ENCODE results near the gene FYN. TPM values are rescaled to one million over a fixed set of nuclear protein-coding genes. Genes with fewer than 3 reads are reported as not detected.

FYN gene
- polyA plus RNA-seq, 3 donors, result 88.4 to 149 (median 114) TPM

- no peak overlapping the region for H3K4me3 Mint-ChIP-seq
- H3K36me3 Mint-ChIP-seq, result peaks cover 44 to 52% of the 10 kb centered on the region in 2 donors
- H3K79me2 ChIP-seq (ENCODE audit: insufficient read depth, low read length), result peaks cover 54% of the 10 kb centered on the region
- no peaks in the 10 kb centered on the region for H3K27me3 ChIP-seq (ENCODE audit: control insufficient read depth in 2 of 2, insufficient read depth in 2 of 2, low read length in 2 of 2)
- WGBS (ENCODE audit: insufficient coverage), result no CpG with 5 or more reads among the region's 2 CpGs
- peaks cover 15 to 37% of the 10 kb centered on the region in 2 donors for H3K4me1 ChIP-seq (ENCODE audit: control insufficient read depth in 1 of 2, insufficient read depth in 2 of 2, low read length in 2 of 2)
- no peak overlapping the region for H3K4me3 ChIP-seq (replicated peaks in 1 of 3; ENCODE audit: low read depth in 2 of 3, low read length in 3 of 3)
- no peaks in the 10 kb centered on the region for H3K9me3 Mint-ChIP-seq
- no peak overlapping the region for H2AFZ ChIP-seq (ENCODE audit: insufficient read depth, low read depth, low read length, poor library complexity, severe bottlenecking)
- H3K27ac ChIP-seq (ENCODE audit: low read depth in 1 of 2, low read length in 2 of 2), result peak overlapping the region in 1 of 2 donors; percentile 68
- peak overlapping the region in 1 of 7 donors; percentile 79 for H3K27ac Mint-ChIP-seq
- intact Hi-C loops (cut with micrococcal nuclease), result loop anchor here in 1 of 2 donors (10.0 kb wide), 1 partner anchor 72 kb away; the partner anchor contains the start of gene FYN
- no peak overlapping the region for H3K4me2 ChIP-seq (replicated peaks; ENCODE audit: extremely low read depth, low read length, poor library complexity, severe bottlenecking)
- no peaks in the 10 kb centered on the region for H3K9me3 ChIP-seq (replicated peaks in 1 of 2; ENCODE audit: control insufficient read depth in 1 of 2, insufficient read depth in 1 of 2, low read length in 2 of 2)
- peaks cover 5 to 46% of the 10 kb centered on the region in 2 donors for H3K36me3 ChIP-seq (replicated peaks in 1 of 2; ENCODE audit: control insufficient read depth in 1 of 2, insufficient read depth in 2 of 2, low read length in 2 of 2)
- H3K27me3 Mint-ChIP-seq (ENCODE audit: low read depth in 3 of 3), result peaks cover 0 to 2% (median 0%) of the 10 kb centered on the region in 3 donors
- H4K20me1 ChIP-seq (ENCODE audit: insufficient read depth, low read length), result peaks cover 100% of the 10 kb centered on the region
- H3K4me1 Mint-ChIP-seq, result peaks cover 43% of the 10 kb centered on the region
- DNase-seq, result no peak
- TF ChIP-seq CTCF (IDR thresholded peaks at IDR 0.05), result no peak
- no peak overlapping the region for H3K9ac ChIP-seq (ENCODE audit: insufficient read depth, low read length, poor library complexity, severe bottlenecking)
These were observed 70.4 kb downstream of the FYN start for GRCh38 chr6:111802720-111803330.

- Histone ChIP-seq H2AFZ (ENCODE audit: insufficient read depth, low read depth, low read length, poor library complexity, severe bottlenecking) (no peak overlapping the region), H3K27ac (ENCODE audit: low read depth in 1 of 2, low read length in 2 of 2) (peak overlapping the region in 1 of 2 donors; percentile 45), H4K20me1 (ENCODE audit: insufficient read depth, low read length) (peaks cover 97% of the 10 kb centered on the region), H3K36me3 (replicated peaks in 1 of 2; ENCODE audit: control insufficient read depth in 1 of 2, insufficient read depth in 2 of 2, low read length in 2 of 2) (peaks cover 5 to 38% of the 10 kb centered on the region in 2 donors), H3K4me2 (replicated peaks; ENCODE audit: extremely low read depth, low read length, poor library complexity, severe bottlenecking) (no peak overlapping the region), H3K27me3 (ENCODE audit: control insufficient read depth in 2 of 2, insufficient read depth in 2 of 2, low read length in 2 of 2) (no peaks in the 10 kb centered on the region), H3K79me2 (ENCODE audit: insufficient read depth, low read length) (peaks cover 54% of the 10 kb centered on the region), H3K9me3 (replicated peaks in 1 of 2; ENCODE audit: control insufficient read depth in 1 of 2, insufficient read depth in 1 of 2, low read length in 2 of 2) (no peaks in the 10 kb centered on the region), H3K4me3 (replicated peaks in 1 of 3; ENCODE audit: low read depth in 2 of 3, low read length in 3 of 3) (no peak overlapping the region), H3K4me1 (ENCODE audit: control insufficient read depth in 1 of 2, insufficient read depth in 2 of 2, low read length in 2 of 2) (peaks cover 15 to 37% of the 10 kb centered on the region in 2 donors), H3K9ac (ENCODE audit: insufficient read depth, low read length, poor library complexity, severe bottlenecking) (no peak overlapping the region)
- H3K36me3 Mint-ChIP-seq, result peaks cover 40 to 50% of the 10 kb centered on the region in 2 donors
- peaks cover 43% of the 10 kb centered on the region for H3K4me1 Mint-ChIP-seq
- no peak overlapping the region for H3K4me3 Mint-ChIP-seq
- intact Hi-C loops (cut with micrococcal nuclease), result loop anchor here in 1 of 2 donors (10.0 kb wide), 1 partner anchor 73 kb away; the partner anchor contains the start of gene FYN
- no peak for TF ChIP-seq CTCF (IDR thresholded peaks at IDR 0.05)
- peak in 2 of 3 donors; percentile 14 to 19 for DNase-seq
- peaks cover 0 to 2% (median 0%) of the 10 kb centered on the region in 3 donors for H3K27me3 Mint-ChIP-seq (ENCODE audit: low read depth in 3 of 3)
- peak overlapping the region in 3 of 7 donors; percentile 38 to 65 (median 57) for H3K27ac Mint-ChIP-seq
- H3K9me3 Mint-ChIP-seq, result no peaks in the 10 kb centered on the region
These were observed 71.2 kb downstream of the FYN start for GRCh38 chr6:111802015-111802414.

All from CD14-positive monocyte (primary cell).